Myocyte (in vitro differentiated cells): ENCODE data around the gene PLEKHG1. TPM values are rescaled to one million over a fixed set of nuclear protein-coding genes. Genes with fewer than 3 reads are reported as not detected.

Source experiments
- DNase-seq: peaks from one replicate; pipeline ENCODE4 v3.0.0-alpha.2; 2012; ENCODE audit warnings: low read depth
- total RNA-seq: library from RNA; depleted of rRNA; stranded (reverse); fragments of >200 nt; gene quantifications from 2 replicates; pipeline ENCODE4 v1.2.3, GENCODE V29; 2014

The PLEKHG1 gene
- total RNA-seq, 1 donor from 2014 or later: not detected

DNA sequence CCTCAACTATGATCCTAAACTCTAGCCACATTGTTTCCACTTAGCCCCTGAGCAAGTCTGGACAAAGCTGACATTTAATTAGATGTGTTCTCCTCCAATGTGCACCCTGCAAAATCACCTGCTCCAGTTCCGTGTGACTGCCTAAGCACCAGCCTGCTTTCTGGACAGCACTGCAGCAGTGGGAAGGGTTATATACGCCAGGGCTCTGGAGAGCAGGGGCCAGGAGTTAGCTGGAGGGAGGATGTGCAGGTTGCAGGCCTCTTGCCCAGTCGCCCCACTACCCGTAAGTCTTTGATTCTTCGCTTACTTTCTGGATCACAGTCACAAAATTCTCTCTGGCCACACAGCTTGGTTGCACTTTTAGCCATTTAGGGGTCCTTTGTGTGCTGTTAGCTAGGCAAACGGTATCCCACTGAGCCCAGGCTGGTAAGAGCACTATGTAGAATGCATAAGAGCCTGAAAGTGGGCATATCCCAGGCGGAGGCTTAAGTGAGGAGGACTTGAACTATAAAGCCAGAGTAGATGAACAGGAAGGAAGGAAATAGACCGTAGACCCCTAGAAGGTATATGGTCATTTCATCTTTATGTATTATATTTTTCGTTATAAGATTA is 10.7 kb upstream of the PLEKHG1 start:
- no peak for DNase-seq

GRCh38 chr6:150589852-150590251 is 9.8 kb upstream of the PLEKHG1 start:
- DNase-seq: no peak

GRCh38 chr6:150590446-150590845 is 9.2 kb upstream of the PLEKHG1 start:
- no peak for DNase-seq

- no peak for DNase-seq
Measured at GRCh38 chr6:150592377-150592995, 7.2 kb upstream of the PLEKHG1 start.

GRCh38 chr6:150593119-150593518 is 6.6 kb upstream of the PLEKHG1 start:
- DNase-seq: no peak

DNA sequence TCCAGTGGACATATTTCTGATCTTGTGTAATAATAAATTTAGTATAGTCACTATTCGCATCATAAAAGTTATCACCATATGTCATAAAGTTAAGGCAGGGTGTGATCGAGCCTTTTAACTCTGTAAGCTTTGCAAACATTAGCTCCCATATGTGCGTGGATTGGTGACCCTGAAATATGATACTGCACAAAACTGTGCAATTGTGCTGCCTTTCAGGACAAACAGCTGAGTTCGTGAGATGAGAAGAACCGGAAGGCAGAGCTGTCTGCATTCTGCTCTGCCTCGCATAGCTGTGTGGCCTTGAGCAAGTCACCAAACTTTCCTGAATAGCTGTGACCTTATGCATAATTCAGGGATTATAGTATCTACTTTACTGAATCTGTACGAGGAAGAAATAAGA is 3.2 kb upstream of the PLEKHG1 start:
- DNase-seq: no peak

DNA sequence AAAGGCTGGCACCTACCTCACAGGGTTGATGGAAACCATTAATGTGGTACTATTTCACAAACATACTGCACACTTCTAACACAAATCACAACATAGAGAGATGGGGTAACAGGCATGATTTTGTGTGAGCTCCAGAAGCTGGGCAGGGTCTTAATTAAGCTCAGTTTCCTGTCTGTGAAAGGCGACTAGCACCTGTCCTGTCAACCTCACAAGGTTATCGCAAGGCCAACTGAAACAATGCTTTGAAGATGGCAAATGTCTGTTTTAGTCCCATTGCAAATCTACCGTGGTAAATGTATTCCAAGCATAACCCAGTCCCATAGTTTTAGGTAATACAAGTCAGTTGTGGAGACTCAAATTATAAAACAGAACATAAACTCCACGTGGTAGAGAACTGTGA is 1.3 kb upstream of the PLEKHG1 start:
- DNase-seq: no peak

GRCh38 chr6:150598858-150599198 is 857 bp upstream of the PLEKHG1 start:
- DNase-seq: no peak

GRCh38 chr6:150600010-150600300 is 270 bp downstream of the PLEKHG1 start:
- no peak for DNase-seq

DNA sequence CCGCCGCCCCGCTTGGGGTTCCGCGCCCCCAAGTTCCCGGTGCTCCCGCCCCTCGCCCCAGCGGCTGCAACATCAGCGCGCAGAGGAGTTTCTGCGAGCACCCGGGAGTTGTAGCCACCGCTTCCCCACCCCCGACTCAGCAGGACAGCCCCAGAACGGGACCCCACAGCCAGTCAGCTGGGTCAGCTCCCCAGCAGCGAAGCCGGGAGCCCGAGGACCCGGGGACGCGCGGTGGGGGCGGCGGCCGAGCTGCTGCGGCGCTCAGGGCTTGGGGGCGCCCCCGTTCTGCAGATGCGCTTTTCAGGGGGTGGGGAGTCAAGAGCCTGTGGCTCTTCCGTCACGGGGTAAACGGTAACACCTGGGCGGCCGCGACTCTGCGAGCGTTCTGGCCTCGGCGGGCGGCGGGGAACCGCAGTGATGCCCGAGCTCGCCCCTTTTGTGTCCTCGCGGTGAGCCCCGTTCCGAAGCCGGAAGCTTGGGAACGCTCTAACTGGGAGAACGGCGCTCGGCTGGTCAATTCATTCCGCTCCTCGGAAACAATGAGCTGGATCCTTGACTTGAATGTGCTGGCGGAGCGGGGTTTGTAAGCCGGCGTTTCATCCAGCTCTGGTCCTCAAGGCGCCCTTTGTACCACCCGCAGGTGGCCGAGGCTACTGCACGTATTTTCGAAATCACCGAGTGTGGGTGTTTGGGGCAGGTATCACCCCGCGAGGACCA is 774 bp downstream of the PLEKHG1 start:
- peak; percentile 15 for DNase-seq

DNA sequence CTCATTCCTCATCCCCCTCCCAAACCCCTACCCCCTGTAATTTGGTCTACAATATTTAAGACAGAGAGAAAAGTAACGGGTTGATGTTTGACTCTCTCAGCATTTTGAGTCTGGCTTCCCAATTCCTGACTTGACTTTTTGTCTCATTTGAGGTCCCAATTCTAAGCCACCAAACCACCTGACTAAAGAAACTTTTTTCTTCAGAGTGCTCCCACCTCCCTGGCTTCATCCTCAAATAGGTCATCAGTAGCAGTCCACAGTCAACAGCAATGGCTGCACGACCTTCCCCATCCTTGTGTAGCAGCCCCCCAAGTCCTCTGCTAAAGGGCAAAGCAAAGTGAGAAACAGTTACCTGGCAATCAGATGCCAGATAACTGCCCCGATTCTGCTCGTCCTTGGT is 1.8 kb downstream of the PLEKHG1 start:
- DNase-seq: no peak

GRCh38 chr6:150603176-150603575 is 3.5 kb downstream of the PLEKHG1 start:
- no peak for DNase-seq

DNA sequence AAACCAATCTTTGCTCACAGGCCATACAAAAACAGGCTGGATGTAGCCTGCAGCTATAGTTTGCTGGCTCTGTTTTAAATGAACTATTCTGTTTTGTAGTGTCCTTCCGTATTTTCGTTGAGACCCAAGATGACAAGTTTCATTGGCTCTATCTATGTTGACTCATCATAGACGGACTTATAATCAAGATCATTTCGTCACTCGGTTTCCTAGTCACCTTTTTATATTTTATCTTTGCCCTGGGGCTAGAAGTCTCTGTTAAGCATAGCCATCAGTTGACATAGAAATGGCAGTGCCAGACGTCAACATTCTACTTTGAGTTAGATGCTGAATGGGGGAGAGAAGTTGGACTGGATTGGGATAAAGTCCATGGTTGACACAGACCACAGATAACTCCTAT is 4.8 kb downstream of the PLEKHG1 start:
- no peak for DNase-seq

DNA sequence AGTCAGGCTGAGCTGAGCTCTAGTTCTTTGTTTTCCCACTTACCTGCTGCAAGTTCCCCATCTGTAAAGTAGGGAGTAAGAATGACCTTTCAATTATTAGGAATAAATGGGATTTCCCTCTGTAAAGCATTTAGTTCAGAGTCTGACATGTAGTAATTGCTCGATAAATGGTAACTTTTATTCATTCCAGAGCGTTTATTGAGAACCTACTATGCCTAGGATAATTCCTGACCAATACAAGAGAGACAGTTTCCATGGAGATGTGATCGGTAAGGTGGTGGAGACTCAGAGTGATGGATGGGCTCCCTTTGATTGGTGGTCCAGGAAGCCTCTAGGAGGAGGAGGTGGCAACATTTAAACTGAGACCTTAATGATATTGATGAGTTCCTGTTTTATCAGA is 5.6 kb downstream of the PLEKHG1 start:
- no peak for DNase-seq

DNA sequence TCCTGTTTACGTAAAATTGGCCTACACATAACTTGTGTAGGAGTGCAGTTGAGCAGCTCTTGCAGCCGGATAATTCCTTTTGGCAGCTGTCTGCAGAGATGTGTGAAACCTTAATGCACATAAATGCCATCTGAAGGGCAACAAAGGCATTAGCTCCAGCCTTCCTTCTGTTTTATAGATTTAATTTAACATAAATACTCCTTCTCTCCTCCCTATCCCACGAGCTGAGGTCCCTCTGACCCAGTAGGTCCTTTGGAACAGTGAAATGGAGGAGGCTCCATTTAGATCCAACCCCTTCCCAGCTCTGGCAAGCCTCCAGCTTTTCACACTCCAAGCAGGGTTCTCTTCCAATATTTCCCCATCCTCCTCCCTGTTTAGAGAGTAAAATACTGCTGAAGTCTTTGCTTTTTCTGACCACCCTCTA is 6.5 kb downstream of the PLEKHG1 start:
- DNase-seq: no peak

GRCh38 chr6:150606647-150607328 is 7.1 kb downstream of the PLEKHG1 start:
- no peak for DNase-seq

DNA sequence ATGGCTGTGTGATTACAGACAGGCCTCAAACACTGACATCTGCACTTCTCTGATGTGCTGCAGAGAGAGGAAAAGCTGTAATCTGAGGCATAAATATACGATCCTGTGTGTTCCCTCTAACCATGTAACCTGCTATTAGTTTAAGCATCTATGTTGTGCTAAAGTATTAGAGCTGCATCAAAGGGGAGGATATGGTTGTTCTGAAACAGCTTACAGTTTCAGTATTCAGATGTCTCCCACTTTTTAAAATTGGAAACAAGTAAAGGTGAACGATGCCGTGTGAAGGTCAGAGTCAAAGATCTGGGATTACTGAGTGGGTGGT is 7.6 kb downstream of the PLEKHG1 start:
- DNase-seq: no peak

DNA sequence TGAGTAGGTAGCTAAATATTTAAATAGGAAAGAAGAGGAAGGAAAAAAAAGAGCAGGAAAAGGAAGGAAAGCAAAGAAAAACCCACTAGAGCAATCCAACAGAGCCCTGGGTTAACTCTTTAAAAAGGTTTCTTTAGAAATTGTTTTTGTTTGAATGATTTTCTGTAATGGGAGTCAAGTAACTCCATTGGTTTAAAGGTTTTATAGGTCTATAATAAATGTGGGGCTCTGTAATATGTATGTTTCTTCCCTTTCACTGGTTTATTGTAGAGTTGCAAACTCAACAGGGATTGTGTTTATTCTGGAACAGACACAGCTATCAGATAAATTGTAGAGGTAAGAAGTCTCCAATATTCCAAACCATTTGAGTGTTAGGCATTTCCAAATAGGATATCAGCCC is 10.9 kb downstream of the PLEKHG1 start:
- DNase-seq: no peak

GRCh38 chr6:150613269-150613668 is 13.6 kb downstream of the PLEKHG1 start:
- no peak for DNase-seq

- no peak for DNase-seq
Measured at GRCh38 chr6:150615967-150616366, 16.3 kb downstream of the PLEKHG1 start.

DNA sequence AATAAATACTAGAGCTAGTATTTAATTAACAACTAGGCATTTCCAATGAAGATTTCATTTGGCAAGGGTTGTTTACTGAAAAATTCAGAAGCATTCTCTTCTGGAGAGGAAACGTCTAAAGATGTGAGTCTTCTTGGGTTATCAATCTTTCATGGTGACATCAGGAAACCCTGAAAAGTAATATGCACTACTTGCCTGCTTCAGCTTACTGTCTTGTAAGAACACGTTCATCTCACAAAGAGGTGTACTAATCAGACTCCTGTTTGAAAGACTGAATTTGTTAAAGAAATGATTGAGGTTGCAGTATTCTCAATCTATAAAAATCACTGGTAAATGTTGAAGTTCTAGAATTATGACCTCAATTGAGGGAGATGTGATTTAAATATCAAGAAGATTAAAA is 16.9 kb downstream of the PLEKHG1 start:
- DNase-seq: no peak

DNA sequence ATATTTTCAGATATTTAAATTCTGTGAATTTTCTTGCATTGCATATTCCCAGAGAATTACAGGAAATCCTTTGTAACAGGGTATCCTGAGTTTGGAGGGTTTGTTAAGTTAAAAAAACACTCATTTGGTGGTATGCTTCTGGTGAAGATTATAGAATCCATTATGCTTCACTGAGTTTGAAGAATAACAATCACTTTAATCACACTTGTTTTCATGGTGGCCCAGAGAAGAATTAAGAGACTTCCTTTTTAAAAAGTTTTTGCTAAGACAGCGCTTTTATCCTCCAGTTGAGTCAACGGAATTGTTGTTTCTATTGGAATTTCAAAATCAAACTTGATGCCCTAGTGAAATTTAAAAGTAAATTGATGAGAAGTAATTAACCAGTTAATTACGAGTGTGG is 17.4 kb downstream of the PLEKHG1 start:
- no peak for DNase-seq
